Hematopoietic multipotent progenitor cell (in vitro differentiated cells): ENCODE data around the gene POLR2E. TPM values are rescaled to one million over a fixed set of nuclear protein-coding genes. Genes with fewer than 3 reads are reported as not detected.
A peak's percentile ranks its signal among the peaks of the same experiment; 100 is the strongest.
"Not testable (repeated sequence)": the region's sequence is repeated elsewhere in the genome, so short reads cannot be mapped to it uniquely, and the experiment has no call there.

Experiments
- DNase-seq, 3 donors: peaks; one replicate each; pipeline ENCODE4 v3.0.0-alpha.2; 2011 to 2015; ENCODE audit warnings: low read depth in 2 of 3, low spot score in 2 of 3
- total RNA-seq: library from RNA; depleted of rRNA; stranded (reverse); fragments of >200 nt; gene quantifications from one replicate; pipeline ENCODE4 v1.2.3, GENCODE V29; 2012

The POLR2E gene
- total RNA-seq, 1 donor, result 107 TPM

DNA sequence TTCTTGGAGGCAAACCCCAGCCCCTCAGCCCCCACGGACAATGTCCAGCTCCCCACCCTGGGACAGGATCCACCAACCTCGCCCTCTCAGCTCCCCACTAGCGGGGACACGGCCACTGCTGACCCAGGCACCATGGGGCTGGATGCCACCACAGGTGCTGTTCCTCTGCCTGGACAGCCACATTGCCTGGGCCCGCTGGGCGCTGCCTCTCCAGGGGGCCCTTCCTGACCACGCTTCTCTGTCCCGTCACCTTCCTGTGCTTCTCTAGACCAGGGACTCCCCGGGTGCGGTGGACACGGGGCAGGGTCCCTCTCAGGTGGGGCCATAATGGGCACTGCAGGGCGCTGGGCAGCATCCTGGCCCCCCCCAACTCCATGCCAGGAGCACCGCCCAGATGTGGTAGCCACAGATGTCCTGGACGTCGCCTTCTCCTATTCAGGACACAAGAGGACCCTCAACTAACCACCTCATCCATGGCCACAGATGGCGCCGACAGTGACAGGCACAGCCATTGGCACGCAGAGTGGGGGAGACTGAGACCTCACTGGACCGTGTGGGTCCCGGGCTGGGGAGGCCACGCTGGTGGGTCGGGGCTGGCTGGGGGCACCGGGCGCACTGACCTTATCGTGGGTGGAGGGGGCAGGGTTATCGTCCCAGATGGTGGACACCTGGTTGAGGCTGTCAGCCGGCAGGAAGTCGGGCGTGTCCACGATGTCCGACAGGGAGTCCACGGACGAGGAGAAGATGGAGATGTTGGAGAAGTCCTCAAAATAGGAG is 32.0 kb upstream of the POLR2E start:
- DNase-seq, result no peak

DNA sequence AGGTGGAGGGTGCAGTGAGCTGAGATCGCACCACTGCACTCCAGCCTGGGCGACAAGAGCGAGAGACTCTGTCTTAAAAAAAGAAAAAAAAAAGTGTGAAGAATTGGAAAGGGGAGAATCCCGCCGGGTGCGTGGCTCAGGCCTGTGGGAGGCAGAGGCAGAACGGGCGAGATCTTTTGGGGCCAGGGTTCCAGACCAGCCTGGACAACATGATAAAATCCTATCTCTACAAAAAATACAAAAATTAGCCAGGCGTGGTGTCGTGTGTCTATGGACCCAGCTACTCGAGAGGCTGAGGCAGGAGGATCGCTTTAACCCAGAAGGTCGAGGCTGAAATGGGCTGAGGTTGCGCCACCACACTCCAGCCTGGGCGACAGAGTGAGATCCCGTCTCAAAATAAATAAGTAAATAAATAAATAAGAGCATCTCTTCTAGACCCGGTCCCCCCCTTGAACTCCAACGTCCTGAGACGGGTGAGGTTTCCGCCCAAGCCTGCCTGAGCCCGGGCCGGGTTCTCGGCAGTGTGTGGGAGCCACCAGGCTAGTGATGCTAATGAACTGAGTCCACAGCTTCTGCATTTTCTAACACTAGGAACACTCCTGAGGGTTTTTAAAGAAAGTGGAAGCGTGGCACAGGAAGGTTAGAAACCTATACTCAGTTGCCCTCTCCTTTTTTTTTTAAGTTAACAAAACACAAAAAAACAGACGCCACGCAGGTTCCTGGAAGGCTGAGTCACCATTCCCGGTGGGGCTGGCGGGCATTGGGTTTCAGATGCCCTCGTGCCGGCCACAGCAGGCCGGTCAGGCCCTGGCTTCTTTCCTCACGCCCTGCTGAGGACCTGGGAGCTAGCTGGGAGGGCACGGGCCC is 30.7 kb upstream of the POLR2E start:
- DNase-seq, result no peak

DNA sequence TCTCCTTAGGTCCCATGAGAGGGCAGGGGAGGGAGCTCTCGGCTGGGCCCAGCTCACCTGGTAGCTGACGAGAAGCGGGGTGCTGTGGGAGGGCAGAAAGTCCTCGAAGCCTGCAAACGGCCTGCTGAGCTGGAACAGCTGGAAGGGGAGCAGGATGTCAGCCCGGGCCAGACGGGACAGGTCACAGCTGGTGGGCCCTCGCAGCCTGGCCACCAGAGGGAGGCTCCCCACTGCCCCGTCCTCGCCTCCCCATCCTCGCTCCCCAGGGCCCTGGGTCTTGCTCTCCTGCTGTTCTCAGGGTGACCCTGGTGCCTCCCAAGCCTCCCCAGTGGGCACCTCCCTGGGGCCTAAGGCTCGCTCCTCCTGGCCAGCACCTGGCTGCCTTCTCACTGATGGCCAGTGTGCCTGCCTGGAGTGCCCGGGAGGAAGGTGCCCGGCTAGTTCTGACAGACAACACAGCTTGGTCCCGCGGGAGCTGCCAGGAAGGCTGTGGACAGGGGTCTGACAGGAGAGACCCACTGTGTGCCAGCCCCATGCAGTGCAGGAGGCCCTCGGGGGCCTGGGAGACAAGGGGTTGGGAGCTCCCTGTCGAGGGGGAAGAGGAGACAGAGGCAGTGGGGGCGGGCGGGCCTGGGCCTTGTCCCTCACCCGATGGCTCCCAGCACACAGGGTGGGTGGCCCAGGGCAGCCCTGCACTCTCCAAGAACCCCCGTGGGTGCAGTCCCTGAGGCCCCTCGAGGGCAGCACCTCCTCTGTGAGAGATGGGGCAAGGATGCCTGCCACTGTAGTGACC is 28.9 kb upstream of the POLR2E start:
- no peak for DNase-seq

DNA sequence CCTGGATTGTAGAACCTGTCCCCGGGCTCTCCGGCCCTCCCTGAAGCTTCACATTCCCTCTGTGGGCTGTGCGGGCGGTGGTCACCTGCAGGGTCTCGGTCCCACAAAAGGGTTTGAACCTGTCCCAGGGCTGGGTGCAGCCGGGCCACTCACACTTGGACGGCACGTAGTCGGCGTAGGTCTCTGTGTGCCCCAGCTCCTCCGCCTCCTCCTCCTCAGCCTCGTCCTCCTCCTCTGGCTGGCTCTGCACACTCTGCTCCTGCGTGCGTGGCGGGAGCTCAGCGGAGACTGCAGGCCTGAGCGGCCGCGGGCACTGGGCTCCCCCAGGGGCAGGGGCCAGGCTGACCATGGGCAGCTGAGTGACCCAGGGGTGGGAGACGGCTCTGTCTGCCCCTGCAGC is 28.2 kb upstream of the POLR2E start:
- no peak for DNase-seq

DNA sequence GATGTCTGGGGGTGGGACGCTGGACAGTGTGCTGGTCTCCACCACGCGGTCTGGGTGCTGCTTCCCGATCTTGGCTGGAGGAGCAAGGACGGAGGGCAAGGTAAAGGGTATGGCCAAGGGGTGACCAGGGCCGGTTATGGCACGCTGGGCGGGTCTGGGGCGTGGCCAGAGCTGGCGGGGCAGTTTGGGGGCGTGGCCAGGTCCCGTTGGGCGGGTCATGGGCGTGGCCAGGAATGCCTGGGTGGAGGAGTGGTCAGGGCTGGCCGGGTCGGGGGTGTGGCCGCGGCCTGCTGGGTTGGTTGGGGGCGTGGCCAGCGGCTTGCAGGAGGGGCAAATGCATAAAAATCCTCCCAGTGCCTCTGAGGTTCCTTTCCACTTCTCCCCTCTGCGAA is 27.8 kb upstream of the POLR2E start:
- DNase-seq, result peak in 2 of 3 donors; percentile 26 to 46

DNA sequence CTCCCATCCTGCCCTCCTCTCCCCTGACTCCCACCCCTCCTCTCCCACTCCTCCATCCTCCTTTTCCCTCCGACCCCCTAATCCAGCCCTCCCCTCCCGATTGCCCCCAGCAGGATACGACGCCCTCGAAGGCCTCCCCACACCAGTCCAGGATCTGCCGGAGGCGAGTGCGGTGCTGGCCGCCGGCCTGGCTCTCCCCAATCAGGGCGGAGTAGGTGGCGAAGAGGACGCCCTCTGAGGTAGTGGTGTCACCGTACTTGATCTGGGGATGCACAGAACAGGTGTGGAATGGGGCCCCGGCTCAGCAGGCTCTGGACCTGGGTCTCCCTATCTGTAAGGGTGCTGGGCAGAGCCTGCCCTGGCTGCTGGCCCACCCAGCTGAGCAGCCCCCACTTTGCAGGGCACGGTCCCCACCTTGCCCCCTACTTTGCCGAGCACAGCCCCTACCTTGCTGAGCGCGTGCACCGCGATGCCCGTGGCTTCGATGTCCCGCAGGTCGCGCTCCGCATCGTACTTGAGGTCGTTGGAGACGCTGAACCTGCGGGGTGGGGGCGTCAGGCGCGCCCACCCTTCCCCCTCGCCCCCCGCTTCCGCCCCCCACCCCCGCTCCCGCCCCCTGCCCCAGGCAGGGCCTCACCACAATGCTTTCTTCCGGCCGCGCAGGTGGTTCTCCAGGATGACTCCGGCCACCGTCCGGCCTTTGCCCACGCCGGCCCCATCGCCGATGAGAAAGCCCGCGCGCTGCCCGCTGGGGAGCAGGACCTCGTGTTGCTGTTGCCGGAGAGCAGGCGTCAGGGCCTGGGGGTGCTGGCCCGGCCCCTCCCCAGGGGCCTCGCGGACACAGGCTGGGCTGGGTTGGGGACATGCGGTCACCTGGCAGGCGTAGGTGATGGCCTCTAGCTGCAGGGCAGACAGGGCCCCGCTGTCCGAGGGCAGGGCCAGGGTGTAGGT is 27.1 kb upstream of the POLR2E start:
- no peak for DNase-seq

DNA sequence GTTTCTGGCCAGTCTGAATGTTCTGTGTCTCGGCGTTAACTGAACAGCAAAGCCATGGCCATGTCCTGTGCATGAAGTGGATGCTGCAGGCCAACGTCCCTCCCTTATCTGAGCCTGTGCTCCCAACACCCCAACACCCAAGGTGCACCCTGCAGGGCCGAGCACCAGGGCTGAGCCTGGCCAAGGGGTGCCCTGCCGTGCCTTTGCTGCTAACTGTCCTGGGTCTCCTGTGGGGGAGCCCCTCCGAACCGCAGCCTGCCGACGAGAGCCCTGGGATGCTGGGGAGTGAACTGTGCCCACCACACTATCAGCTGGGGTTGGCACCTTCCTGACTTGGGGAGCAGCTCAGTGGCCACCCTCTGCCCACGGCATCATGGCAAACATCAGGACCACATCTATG is 26.2 kb upstream of the POLR2E start:
- no peak for DNase-seq

DNA sequence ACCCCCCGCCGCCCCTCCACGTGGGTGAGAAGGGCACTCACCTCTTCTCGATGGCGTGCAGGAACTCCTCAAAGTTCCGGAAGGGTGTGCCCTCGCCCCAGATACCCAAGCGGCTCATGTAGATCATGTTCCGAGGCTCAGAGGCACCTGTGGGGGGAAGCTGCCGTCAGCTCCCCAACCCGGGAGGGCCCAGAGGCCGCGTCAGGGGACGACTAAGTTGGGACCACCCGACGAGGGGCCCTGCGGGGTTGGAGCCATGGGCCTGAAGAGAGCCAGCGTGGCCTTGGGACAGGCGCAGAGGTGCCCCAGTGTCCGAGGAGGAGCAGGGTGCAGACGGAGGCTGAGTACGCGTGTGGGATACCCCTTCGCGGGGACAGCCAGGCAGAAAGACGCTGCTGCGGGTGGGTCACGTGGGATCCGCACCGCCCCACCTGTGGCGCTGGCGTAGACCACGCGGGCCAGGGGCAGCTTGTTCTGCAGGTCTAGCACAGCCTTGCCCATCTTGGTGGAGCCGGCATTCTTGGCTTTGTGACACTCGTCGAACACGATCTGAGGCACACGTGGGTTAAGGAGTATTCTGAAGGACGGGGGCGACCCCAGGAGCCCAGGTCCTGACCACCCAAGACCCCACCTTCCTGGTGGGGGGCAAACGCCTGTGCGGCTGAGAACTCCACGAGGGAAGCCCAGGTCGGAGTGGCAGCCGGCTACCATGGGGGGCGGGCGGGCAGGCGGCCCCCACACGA is 24.5 kb upstream of the POLR2E start:
- no peak for DNase-seq

DNA sequence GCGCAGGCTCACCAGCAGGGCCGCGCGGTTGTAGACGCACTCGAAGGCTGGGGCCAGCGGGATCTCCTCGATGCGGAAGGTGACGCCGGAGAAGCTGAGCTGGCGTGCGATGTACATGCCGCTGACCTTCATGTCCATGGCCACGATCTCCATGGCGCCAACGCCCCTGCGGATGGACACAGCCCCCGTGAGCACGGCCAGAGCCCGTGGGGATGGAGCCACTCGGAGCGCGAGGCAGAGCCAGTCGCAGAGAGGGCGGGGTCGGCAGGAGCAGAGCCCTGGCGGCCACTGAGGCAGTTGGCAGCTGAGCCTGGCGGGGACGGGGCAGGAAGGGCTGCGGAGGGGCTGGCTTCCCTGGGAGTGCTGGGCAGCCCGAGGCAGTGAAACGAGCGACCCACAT is 23.8 kb upstream of the POLR2E start:
- no peak for DNase-seq

DNA sequence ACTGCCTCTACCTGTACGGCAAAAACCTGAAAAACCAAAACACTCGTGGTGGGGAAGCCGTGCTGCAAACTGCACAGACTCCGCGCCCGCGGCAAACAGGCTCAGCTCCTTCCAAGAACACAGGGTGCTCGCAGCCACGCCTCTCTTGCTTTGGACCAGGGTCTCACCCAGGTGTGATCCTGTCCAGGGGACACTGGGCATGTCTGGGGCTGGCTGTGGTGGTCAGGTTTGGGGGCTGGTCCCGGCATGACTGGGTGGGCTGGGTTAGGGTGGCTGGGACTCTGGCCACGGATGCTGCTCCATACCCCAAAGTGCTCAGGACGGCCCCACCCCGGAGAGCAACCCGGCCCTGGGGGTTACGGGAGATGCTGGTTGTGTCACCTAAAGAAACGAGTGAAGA is 22.5 kb upstream of the POLR2E start:
- DNase-seq, result no peak

DNA sequence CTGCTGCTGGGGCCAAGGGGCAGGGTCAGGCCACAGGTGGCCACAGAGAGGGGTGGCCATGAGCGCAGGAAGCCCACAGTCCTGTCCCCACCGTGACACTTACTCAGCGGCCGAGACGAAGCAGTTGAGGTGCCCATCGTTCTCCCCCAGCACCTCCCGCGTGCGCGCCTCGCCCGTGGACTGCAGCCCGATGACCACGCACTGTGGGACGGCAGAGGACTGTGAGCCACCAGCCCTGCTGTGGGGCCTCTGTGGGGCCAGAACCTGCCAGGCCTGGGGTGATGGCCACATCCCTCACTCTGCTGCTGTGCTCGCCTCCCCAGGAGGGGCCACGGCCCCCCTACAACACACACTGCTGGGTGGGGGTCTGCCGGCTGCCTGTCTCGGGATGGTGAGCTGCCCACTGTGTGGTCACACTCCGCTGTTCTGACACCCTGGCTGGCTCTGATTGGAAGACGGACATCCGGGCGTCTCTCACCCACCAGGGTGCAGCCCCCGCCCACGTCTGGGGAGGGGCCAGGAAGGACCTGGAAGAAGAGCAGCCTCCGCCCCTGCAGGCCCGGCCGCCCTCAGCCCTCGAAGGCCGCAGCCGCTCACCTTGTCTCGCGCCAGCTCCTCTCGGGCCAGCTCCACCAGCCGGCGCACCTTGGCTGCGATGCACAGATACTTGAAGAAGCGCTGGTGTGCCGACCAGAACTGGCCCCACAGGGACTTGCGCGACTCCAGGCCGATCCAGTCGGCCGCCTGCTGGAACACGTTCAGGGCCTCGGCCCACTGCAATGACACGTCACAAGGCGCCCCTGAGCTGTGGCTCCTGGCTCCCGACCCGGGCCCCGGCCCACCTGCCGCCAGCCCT is 21.8 kb upstream of the POLR2E start:
- no peak for DNase-seq

DNA sequence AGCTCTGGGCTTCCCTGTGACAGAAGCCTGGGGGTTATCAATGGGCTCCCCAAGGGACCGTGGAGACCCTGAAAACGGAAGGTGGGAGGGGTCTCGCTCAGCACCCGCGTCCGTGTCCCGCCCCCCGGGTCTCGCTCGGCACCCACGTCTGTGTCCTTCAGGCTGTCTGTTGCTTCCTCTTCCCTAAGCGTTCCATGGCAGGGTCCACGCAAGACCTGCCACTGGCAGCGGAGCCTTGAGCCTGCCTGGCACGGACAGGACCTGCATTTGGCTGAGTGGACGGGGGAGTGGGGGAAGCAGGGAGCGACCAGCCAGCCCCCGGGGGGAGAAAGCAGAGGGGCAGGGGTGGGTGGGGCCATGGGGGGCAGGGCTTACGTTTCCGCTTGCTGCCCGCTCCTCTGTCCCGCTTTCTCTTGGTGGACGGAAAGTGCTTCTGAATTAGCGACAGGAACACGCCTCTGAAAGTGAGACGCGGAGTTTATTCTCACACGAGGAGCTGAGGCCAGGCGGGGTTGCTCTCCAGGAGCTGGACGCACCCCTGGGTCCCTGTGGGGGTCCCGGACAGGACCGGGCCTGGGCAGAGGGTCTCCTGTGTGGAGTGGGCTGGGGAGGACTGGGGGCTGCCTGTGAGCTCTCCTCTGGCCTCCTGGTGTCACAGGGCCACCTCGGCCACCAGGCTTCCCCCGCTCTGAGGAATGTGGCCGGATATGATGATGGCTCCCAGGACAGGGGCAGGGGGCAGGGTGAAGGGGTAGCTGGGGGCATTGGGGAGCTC is 20.7 kb upstream of the POLR2E start:
- no peak for DNase-seq

DNA sequence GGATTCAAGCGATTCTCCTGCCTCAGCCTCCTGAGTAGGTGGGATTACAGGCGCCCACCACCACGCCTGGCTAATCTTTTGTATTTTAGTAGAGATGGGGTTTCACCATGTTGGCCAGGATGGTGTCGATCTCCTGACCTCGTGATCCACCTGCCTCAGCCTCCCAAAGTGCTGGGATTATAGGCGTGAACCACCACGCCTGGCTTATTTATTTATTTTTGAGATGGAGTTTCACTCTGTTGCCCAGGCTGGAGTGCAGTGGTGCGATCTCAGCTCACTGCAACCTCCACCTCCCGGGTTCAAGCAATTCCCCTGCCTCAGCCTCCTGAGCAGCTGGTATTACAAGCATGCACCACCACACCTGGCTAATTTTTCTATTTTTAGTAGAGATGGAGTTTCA is 19.6 kb upstream of the POLR2E start:
- not testable (repeated sequence) for DNase-seq

DNA sequence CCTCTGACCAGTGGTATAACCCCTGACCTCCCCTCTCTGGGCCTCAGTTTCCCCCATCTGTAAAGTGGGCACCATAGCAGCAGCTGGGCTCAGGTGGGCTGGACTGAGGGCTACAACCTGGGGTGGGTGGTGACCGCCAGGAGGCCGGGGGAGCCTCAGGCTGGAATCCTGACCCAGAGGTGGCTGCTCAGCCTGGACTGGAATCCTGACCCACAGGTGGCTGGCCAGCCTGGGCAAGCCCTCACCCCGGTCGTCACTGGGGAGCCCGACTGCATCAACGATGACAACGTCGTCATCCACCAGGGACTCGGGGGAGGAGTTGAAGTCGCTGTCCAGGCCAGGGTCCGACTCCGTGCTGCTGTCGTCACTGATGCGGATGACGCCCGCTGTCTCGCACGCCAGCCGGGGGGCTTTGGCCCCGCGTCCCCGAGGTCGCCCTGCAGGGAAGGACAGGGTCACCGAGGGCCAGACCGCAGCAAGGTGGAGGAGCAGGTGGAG is 18.9 kb upstream of the POLR2E start:
- no peak for DNase-seq

DNA sequence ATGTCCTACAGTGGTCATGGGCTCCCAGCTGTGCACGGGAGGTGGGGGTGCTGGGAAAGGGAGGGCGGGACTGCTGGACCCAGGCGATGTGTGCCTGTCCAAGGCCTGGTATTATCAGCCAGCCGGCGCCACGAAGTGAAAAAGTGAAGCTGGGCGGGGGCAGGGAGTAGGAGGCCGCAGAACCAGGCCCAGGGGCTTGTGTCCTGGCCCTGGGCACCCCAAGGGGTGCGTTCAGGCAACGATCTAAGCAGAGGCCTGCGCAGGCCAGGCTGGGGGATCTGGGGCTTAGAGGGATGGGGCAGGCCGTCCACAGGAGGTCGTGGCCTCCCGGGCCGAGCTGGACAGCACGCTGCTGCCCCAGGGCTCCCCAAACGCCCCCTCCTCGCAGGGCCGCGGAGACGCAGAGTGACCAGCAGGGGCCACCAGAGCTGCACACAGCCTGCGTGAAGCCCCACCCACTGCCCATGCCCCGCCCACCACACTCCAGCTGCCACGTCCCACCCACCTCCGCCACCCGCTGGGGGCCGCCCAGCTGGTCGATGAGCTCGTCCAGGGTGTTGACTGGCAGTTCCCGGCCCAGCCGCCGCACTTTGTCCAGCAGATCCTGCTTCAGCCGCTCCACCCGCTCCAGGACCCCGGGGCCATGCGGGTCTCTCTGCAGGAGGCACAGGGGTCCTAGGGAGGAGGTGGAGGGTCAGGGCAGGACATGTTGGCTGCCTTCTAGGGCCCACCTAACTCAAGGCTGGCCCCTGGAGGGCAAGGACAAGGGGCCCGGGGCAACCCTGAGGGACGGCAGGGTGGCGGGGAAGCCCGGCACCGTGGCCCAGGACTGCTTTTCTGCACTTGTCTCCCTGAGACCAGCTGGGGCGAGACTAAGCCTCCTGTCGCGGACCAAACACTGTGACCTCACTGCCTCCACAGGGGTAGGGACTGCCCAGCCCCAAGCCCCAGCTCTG is 18.1 kb upstream of the POLR2E start:
- DNase-seq, result peak in 2 of 3 donors; percentile 87 to 91

DNA sequence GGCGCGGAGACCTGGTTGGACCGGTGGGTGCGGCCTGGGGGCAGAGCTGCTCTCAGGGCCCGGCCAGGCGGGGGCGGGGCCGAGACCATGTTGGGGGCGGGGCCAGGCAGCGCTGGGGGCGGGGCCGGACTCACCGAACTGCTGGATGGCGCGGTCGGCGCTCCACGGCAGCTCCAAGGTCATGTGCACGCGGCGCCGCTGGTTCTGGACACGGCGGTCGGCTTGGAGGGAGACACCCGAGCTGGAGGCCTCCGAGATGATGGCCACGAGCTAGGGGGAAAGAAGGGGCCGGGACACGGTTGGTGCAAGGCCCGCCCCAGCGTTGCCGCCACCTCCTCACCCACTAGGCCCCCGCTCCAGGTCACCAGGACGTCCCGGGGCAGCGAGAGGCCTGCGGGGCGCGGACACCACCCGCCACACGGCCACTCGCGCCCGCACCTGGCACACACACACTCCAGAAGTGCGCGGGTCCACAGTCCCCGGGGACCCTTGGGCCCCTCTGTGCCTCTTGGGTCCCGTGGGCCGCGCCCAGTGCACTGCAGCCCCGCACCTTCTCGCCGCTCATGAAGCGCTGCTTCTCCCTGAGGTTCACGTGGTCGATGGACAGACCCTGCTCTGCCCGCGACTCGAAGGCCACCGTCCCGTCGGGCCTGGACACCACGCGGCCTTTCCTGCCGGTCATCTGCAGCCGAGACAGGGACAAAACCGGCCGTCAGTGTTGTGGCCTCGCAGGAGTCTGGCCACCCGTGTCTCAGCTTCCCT is 17.3 kb upstream of the POLR2E start:
- DNase-seq, result no peak
